ENCODE results near the gene ARHGAP45.

The ARHGAP45 gene

GRCh38 chr19:1055028-1055425 is 11.9 kb upstream of the ARHGAP45 start:
- no peak for DNase-seq (ENCODE audit: low spot score)

- no peak for DNase-seq (ENCODE audit: low spot score)
Measured at GRCh38 chr19:1055886-1056620, 10.9 kb upstream of the ARHGAP45 start.

DNA sequence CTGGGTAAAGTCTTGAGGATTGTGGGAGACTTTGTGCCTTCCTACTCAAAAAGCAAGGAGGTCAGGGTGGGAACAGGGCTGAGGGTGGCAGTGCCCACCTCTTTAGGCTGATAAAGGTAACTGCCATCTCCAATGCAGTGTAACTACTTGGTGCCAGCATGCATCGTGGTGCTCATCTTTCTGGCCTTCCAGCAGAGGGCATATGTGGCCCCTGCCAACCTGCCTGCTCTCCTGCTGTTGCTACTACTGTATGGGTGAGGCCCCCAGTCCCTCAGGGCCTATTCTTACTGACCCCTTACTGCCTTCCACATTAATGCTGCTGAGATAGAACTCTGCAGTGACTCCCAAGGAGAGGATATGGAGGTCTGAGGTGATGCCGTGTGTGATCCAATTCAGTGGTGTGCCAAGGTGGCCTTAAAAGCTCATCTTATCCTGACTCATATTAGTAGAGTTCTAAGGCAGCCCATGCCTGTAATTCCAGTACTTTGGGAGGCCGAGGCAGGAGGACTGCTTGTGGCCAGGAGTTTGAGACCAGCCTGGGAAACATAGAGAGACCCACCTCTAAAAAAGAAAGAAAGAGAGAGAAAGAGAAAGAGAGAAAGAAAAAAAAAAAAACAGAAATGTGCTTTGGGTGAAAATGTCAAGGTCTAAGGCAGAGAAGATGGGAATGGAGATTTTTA is 9.7 kb upstream of the ARHGAP45 start:
- DNase-seq (ENCODE audit: low spot score), result no peak

- DNase-seq (ENCODE audit: low spot score), result no peak
Measured at GRCh38 chr19:1058112-1058511, 8.9 kb upstream of the ARHGAP45 start.

- DNase-seq (ENCODE audit: low spot score), result no peak
Measured at GRCh38 chr19:1060689-1061088, 6.3 kb upstream of the ARHGAP45 start.

- DNase-seq (ENCODE audit: low spot score), result no peak
Measured at GRCh38 chr19:1061987-1062386, 5.0 kb upstream of the ARHGAP45 start.

GRCh38 chr19:1062387-1063029 is 4.5 kb upstream of the ARHGAP45 start:
- no peak for DNase-seq (ENCODE audit: low spot score)

DNA sequence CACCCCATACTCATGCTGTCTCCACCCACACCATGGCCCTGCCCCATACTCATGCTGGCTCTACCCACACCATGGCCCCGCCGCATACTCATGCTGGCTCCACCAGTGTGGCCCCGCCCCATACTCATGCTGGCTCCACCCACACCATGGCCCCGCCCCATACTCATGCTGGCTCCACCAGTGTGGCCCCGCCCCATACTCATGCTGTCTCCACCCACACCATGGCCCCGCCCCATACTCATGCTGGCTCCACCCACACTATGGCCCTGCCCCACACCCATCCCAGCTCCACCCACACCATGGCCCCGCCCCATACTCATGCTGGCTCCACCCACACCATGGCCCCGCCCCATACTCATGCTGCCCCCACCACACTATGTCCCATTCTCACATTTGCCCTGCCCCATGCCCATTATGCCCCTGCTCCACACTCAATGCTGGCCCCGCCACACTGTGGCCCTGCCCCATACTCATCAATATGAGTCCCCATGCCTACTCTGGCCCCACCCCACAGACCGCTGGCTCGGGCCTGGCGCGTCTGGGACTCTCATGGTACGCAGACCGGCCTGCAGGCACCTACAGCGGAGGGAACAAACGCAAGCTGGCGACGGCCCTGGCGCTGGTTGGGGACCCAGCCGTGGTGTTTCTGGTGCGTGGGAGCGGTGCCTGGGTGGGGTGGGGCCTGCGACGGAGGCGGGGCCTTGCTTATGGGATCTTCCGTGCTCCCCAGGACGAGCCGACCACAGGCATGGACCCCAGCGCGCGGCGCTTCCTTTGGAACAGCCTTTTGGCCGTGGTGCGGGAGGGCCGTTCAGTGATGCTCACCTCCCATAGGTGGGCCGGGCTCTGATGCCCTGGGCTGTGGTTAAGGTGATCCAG is 3.7 kb upstream of the ARHGAP45 start:
- DNase-seq (ENCODE audit: low spot score), result no peak

GRCh38 chr19:1063909-1064660 is 2.9 kb upstream of the ARHGAP45 start:
- no peak for DNase-seq (ENCODE audit: low spot score)

GRCh38 chr19:1064661-1065605 is 2.0 kb upstream of the ARHGAP45 start:
- peak; percentile 87 for DNase-seq (ENCODE audit: low spot score)

GRCh38 chr19:1065606-1066109 is 1.3 kb upstream of the ARHGAP45 start:
- DNase-seq (ENCODE audit: low spot score), result no peak

GRCh38 chr19:1066251-1066747 is 668 bp upstream of the ARHGAP45 start:
- DNase-seq (ENCODE audit: low spot score), result no peak

DNA sequence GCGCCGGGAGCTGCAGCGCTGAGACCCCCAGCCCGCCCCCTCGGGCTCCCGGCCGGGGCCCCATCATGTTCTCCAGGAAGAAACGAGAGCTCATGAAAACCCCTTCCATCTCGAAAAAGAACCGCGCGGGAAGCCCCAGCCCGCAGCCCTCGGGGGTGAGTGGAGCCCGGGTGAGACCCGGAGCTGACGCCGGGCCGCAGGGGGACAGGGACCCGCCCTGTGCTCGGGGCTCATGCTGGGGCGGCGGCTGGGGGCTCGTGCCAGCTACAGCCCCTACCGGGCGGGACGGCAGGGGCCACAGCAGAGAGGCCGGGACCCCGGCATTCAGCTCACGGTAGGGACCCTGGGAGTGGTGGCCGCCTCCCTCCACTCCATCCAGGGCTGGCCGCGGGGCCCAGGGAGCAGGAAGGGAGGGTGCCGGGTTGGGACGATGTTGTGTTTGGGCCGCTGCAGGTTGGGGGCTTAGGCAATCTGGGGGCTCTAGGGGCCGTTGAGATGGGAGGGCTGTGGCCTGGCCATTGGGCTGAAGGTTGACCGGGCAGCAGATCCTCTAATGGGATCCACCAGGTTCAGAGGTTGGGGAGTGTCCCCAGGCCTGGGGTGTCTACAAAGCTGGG is 482 bp downstream of the ARHGAP45 start:
- DNase-seq (ENCODE audit: low spot score), result no peak

DNA sequence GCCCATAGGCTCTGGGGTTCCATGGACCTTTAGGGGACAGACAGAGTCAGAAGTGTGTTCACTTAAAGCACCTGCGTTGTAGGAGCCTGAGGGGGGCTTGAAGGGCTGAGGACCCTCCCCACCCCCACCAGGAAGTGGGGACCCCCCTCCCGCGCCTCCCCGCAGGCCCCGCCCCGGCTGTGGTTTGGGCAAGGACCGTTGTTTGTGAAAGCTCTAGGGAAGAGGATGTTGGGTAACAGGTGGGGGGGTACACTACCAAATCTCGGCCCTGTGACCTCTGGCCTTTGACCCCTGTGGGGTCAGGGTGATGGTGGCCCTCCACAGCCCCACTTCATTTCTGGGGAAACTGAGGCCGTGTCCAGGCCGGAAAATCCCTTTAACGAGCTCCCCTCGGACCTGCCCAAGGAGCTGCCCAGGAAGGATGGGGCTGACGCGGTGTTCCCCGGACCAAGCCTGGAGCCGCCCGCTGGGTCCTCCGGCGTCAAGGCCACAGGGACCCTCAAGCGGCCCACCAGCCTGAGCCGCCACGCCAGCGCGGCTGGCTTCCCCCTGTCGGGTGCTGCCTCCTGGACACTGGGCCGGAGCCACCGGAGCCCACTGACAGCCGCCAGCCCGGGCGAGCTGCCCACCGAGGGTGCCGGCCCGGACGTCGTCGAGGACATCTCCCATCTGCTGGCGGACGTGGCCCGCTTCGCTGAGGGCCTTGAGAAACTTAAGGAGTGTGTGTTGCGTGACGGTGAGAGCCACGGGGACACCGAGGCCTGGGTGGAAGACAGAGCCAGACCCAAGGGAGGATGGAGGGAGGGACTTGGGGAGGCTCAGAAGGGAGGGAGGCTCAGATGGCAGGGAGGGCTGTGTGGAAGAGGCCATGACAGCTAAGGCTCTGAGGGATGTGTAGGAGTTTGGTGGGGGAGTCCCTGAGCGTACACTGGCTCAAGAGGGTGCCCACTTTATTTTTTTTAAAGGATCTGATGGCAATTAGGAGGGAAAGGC is 1.3 kb downstream of the ARHGAP45 start:
- DNase-seq (ENCODE audit: low spot score), result no peak

GRCh38 chr19:1069009-1069779 is 2.2 kb downstream of the ARHGAP45 start:
- no peak for DNase-seq (ENCODE audit: low spot score)

DNA sequence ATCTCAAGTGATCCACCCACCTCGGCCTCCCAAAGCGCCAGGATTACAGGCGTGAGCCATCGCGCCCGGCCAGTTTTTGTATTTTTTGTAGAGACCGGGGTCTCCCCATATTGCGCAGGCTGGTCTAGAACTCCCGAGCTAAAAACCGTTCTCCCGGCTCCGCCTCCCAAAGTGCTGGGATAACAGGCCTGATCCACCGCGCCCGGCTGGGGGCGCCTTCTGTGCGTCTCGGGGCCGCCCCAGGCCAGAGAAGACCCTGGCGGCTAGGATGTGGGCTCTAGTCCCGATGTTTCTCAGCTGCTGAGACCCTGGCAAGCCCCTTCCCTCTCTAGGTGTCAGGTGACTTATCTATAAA is 3.6 kb downstream of the ARHGAP45 start:
- no peak for DNase-seq (ENCODE audit: low spot score)
